Measurements from ENCODE around the gene MAGEA11.
"Not testable (repeated sequence)": the region's sequence is repeated elsewhere in the genome, so short reads cannot be mapped to it uniquely, and the experiment has no call there.

Gene MAGEA11, protein sequence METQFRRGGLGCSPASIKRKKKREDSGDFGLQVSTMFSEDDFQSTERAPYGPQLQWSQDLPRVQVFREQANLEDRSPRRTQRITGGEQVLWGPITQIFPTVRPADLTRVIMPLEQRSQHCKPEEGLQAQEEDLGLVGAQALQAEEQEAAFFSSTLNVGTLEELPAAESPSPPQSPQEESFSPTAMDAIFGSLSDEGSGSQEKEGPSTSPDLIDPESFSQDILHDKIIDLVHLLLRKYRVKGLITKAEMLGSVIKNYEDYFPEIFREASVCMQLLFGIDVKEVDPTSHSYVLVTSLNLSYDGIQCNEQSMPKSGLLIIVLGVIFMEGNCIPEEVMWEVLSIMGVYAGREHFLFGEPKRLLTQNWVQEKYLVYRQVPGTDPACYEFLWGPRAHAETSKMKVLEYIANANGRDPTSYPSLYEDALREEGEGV

DNA sequence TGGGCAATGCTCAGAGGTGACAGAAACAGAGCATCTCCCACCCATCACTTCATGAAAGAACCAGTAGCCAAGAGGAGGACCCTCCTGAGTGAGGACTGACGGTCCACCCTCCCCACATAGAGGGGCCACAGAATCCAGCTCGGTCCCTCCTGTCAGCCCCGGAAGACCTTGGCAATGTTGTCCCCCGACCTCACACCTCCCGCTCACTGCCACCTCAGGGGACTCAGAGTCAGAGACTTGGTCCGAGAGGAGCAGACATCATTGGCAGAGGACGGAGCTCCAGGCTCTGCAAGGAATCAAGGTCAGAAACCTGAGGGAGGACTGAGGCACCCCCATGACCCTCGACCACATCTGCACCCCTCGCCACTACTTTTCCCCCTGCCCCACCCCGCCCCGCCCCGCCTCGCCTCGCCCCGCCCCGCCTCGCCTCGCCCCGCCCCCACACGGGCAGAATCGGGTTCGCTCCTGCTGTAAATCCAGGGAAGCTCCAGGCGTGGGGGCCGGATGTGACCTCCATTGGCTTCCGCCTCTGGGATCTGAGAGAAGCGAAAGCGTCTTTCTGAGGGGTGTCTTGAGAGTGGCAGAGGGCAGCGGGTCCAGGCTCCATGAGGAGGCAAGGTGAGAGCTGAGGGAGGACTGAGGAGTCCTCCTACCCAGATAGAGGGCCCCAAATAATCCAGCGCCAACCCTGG lies at the start of gene MAGEA11:
Gene MAGEA11, plus strand, starts transcription at position 516 of the 692 bp plus-strand sequence. CDS start 1,100 bp downstream, outside the sequence.
- no peak for DNase-seq

DNA sequence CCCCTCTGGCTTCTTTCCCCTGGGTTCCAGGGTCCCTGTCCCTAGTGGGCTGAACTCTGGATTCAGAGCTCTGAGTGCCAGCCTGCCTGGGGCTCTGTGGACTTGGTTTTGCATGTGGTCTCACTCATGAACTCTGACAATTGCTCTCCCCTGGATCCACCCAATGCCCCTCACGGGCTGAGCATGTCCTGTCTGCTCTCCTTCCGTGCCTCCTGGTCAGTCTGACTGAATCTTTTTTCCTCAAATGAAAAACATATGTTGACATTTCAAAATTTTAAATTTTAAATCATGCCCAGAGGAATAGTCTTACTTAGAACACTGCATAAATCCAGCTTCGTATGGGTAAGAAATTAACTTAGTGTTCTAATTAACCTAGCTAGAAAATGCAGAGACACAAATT lies 36.8 kb upstream of the MAGEA11 start:
- not testable (repeated sequence) for DNase-seq

DNA sequence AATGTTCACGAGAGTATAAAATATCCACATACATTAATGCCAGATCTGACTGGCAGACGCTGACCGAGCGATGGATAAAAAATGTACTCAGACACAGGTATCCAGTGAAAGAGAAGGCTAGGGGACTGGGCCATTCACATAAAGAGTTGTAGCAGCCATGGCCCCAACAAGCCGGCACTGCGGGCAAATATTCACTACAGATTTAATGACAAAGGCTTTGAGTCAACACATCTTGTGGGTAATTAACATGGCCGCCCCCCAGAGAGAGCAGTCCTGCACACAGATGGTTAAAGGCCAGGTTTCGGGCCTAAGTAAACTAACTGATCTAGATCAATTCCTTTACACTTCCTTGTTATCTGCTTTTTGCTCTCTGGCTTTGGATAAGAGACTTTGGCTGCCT lies 36.3 kb upstream of the MAGEA11 start:
- not testable (repeated sequence) for DNase-seq

DNA sequence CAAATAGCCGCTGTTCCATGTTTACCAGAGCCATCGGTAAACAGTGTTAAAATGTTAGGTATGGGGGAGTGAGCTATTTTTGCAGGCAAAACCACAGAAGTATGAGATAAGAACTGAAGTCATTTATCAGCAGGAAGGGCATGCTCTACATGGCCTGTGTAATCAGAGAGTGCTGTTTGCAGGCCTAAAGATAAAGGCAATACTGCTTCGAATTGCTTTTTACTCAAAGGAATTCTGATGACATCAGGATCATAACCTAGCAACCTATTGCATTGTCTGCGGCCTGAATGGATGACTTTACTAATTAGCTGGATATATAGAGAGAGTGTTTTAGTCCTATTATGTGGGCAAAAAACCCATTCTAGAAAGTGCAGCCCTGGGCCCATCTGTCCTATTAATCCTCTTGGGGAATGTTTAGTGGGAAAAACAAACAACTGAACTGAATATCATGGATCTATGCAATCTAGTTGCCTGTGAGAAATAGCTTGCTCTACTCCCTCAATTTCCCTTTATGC lies 32.6 kb upstream of the MAGEA11 start:
- DNase-seq, result not testable (repeated sequence)

DNA sequence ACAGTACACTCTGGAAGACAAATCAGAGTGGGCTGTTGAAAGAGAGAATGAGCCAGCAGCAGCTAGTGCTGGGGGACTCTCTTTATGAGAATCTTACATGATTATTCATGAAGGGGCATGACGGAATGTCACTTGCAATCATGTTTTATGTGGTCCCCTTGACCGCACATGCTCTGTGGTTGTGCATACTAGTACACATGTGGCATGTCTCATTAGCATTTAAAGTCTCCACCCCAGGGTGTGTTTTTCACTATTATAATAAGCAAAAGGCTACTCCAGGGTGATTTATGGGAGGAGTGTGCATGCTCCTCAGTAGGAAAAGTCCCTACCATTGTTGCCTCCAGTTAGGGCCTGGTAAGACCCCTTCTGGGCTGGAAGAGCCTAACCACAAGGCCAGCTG lies 30.7 kb upstream of the MAGEA11 start:
- no peak for DNase-seq

DNA sequence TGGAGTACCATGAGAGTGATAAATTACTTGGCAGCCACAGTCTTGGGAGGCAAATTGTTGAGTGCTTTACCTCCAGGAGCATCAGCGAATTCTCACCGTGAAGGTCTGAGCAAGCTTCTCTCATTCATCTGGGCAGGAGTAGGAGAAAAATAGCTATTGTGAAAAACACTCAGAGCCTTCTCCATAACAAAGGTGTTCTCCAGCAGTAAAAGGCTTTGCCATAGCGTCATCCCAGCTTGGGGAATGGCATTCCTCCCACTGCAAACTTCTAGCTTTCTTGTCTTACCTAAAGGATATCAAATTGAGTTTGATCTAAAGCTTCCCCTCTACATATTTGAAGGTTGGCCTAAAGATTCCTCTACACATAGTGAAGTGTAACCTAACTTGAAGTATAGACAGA lies 29.8 kb upstream of the MAGEA11 start:
- DNase-seq, result no peak

DNA sequence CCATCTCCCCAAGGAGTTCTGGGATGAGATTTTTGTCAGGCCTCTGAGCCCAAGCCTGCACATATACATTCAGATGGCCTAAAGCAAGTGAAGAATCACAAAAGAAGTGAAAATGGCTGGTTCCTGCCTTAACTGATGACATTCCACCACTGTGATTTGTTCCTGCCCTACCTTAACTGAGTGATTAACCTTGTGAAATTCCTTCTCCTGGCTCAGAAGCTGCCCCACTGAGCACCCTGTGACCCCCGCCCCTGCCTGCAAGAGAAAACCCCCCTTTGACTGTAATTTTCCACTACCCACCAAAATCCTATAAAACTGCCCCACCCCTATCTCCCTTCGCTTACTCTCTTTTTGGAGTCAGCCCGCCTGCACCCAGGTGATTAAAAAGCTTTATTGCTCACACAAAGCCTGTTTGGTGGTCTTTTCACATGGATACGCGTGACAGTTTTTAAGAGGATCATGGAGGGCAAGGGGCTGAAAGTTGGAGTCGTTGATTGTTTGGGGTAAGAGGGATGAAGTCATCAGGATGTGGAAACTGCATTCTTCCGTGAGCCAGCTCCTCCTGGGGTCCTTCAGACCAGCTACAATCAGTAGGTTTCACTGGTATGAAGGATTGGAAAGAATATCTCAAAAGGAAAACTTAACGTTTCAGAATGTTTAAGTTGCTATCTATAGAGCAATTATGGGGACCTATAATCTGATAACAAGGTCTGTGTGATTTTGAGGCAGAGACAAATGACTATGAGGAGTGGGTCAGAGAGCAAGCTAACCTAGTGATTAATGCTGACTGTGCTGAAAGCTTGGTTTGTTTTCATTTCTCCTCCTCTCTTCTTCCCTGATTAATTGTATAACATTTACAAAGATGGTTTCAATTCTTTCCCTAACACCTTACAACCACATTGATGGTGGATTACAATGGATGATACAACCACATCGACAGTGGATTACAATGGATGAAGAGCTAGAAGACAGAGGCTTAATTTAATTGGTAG lies 28.6 kb upstream of the MAGEA11 start:
- no peak for DNase-seq

DNA sequence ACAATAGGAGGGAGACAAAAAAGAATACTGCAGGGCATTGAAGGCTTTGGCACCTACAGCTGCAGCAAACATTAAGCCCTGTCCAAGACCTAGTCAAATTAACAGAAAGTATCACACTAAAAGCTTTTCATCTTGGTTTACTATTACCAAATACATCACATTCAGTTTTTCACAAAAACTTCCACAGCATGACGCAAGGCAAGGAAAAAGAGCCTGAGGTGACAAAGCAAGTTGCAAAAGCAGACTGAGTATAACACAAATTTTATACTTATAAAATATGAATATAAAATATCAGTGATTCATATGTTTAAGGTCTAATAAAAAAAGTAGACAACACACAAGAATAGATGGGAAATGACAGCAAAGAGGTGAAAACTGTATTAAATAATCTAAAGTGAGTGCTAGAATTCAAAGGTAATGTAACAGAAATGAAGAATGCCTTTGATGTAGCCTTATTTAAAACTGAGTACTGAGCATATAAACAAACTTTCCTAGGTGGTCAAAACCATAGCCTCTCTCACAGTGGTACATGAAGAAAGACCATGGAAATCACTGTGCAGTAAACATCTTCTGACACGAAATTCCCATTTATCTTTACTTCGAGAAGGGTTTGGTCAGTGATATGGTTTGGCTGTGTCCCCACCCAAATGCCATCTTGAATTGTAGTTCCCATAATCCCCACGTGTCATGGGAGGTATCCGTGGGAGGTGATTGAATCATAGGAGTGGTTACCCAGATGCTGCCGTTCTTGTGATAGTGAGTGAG lies 27.7 kb upstream of the MAGEA11 start:
- DNase-seq, result no peak

DNA sequence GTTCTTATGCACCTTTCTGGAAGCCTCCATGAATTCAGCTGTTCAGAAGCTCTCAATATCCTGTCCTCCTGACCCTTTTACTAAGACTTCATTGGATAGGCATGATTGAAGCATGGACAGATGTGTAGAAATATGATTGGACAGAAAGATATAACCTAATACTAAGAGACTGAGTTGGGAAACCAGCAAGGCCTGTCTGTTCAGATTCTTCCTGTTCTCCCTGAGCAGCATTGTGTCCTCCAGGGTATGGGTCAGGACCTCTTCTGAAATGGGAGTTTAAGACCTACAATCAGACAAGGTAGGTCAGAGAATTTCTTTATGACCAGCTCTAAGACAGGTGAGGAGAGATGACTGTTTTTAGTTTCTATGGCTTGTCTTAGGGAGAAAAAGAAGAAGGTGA lies 23.9 kb upstream of the MAGEA11 start:
- no peak for DNase-seq

DNA sequence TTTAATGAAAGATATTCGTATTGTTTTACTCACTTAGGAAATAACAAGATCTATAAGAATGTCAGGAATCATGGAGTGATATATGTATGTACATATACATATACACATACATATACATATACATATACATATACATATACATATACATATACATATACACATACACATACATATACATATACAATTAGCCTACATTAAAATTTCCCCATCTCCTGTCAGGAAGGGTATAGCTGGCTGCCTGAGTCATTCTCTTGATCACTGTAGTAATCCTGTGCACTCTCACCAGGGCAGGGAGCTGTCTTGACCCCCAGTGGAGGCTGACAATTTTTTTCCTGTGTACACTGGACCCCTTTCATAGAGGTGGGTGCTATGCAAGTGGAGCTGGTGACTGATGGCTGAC lies 23.3 kb upstream of the MAGEA11 start:
- DNase-seq, result no peak

DNA sequence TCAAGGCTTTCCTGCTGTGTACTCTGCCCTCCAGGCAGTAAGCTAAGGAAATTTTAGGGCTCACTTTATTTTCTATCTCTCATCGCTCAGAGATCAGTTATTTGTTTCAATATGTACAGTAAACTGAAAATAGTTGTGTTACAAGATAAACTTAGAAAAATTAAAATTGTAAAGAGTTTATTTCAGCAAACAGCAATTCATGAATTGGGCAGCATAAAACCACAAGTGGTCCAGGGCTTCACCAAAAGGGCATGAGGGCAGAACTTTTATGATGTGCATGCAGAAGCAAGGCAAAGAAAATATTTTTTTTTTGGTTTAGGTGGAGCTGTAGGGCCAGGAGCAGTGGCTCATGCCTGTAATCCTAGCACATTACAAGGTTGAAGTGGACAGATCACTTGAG lies 20.1 kb upstream of the MAGEA11 start:
- no peak for DNase-seq

DNA sequence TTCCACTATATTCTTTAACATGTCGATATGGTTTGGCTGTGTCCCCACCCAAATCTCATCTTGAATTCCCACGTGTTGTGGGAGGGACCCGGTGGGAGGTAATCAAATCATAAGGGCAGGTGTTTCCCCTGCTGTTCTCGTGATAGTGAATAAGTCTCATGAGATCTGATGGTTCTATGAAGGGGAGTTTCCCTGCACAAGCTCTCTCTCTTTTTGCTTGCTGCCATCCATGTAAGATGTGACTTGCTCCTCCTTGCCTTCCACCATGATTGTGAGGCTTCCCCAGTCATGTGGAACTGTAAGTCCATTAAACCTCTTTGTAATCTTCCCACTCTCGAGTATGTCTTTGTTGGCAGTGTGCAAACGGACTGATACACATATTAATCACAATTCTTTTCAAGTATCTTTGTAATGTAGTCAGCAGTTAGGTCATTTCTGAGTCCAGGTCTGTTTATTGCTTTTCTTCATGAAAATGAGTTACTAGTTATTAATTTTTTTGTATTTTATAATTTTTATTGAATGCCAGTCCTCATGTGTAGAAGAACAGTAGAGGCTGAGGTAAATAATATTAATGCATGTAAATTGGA lies 19.1 kb upstream of the MAGEA11 start:
- not testable (repeated sequence) for DNase-seq

DNA sequence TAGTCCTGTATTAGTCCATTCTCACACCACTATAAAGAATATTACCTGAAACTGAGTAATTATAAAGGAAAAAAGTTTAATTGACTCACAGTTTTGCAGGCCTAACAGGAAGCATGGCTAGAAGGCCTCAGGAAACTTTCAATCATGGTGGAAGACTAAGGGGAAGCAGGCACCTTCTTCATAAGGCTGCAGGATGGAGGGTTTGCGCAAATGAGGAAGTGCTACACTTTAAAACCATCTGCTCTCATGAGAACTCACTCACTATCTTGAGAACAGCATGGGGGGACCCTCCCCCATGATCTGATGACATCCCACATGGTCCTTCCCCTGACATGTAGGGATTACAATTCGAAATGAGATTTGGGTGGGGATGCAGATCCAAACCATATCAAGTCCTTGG lies 12.1 kb upstream of the MAGEA11 start:
- DNase-seq, result no peak

DNA sequence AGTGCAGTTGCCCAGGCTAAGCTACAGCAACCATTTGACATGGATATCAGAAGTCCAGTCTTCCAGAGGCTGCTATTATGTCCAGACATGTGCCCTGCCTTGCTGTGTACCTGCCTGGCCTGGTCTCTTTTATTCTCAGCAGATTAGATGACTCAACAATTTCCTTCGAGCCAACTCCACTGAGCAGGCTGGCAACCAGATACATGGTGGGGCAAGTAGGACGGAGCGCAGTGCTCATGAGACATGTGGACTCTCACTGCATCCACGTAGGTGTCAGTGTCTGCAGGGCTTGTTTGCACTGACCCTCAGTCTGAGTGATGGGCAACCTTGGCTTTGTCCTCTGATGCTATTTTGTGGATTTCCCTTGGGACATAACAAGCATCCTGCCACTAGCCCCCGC lies 7.2 kb upstream of the MAGEA11 start:
- no peak for DNase-seq

DNA sequence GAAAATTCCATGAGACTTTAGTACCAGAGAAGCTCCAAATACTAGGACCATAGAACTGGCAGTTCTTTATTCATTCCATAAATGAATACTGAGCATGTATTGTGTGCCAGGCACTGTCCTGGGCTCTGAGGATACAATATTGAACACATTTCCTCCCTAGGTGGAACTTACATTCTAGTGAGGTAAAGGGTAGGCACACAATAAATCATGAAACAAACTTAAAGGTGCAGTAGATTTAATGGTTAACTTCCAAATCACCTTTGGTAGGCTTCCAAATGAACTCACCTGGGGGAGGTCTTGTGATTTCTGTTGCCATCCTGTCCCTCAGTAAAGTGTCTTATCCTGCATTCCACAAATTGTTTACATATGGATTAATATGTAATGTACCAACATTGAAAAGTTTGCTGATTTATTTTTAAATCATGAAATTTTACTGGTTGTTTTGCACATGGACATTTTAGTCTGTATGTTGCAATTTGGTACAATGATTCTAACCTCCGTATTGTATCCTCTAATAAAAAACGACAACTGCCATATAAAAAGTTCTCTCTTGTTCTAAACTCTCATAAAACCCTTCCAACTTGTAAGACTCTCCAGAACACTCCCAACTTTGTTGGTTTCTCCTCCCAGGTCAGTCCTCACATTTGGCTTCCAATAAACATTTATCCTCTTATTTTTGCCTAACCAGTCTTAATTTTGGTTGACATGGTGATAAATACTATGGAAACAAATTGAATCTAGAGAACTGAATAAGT lies 4.5 kb upstream of the MAGEA11 start:
- DNase-seq, result no peak

DNA sequence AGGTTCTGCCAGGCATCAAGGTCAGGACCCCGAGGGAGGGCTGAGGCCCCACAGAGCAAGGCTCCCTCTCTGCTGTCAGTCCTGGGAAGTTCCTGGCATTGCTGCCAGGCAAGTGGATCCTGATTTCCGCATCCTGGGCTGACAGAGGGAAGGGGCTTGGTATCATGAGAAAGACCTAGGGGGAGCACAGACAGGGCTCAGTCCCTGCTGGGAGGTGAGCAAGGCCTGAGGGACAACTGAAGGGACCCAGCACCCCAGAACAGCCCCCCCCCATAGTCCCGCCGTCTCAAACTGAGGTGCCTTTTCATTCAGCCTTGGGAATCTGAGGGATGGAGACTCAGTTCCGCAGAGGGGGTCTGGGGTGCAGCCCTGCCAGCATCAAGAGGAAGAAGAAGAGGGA lies 971 bp downstream of the MAGEA11 start:
- DNase-seq, result no peak

DNA sequence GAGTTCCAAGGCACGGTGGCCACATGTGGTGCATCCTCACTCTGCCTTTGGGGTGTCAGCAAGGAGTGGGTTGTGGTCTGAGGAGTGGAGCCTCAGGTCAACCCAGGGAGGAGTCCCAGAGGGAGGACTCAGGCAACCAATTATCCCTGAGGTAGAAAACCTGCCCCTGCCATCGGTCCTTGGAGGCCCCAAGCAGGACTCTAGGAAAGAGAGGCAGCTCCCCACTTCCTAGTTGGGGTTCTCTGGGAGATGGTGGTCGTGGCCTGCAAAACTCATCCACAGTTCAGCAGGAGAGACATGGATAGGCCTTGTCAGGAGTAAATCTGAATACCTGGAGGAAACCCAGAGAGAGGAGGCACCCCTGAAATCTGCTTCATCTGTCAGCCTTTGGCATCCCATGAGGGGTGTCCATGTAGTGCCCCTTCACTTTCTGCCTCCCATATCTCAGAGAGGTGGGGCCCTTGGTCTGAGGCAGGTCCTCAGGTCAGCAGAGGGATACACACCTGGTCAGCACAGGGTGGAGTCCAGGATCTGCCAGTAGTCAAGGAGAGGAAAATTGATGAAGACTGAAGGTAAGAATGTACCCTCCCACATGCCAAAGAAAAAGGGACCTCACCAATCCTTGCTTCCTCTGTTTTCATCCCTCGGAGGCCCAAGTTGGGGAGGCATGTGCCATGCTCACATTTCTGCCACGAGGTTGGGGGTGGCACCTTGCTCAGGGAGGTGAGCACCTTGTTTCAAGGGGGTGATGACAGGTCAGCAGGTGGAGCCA lies 1.6 kb downstream of the MAGEA11 start:
- DNase-seq, result no peak

DNA sequence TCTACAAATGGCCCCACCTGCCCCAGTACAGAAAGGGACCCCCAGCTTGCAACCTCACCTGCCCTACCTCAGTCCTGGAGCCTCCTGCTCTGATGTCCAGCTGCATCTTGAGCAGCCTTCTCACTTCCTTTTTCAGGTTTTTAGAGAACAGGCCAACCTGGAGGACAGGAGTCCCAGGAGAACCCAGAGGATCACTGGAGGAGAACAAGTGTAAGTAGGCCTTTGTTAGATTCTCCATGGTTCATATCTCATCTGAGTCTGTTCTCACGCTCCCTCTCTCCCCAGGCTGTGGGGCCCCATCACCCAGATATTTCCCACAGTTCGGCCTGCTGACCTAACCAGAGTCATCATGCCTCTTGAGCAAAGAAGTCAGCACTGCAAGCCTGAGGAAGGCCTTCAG lies 3.6 kb downstream of the MAGEA11 start:
- no peak for DNase-seq

DNA sequence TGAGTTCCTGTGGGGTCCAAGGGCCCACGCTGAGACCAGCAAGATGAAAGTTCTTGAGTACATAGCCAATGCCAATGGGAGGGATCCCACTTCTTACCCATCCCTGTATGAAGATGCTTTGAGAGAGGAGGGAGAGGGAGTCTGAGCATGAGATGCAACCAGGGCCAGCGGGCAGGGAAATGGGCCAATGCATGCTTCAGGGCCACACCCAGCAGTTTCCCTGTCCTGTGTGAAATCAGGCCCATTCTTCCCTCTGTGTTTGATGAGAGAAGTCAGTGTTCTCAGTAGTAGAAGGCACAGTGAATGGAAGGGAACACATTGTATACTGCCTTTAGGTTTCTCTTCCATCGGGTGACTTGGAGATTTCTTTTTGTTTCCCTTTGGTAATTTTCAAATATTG lies 4.8 kb downstream of the MAGEA11 start:
- DNase-seq, result no peak

DNA sequence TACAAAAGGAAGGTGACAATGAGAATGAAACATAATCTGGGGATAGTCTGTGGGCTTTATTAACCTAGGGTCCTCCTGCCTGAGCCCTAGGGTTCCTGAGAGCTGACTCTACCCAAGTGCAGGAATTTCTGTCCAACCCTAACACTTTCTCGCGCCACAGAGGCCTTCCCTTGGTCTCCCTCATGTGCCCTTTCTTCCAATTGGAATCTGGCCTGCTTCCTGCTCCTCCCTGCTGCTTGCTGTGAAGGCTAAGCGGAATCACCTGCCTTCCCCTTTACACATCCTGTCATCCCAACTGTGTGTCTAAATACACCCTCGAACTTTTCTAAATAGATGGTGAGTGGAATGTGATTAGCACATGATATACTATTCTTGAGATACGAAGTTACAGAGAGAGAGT lies 5.9 kb downstream of the MAGEA11 start:
- no peak for DNase-seq

Measured in activated CD4-positive, alpha-beta T cell treated with anti-CD3 and anti-CD28 coated beads, Interleukin-2, amount 50 U/mL, for 4 hours (primary cell).